HG03103 (cell line): ENCODE measurements around the gene PROS1.

Experiments
- ATAC-seq: cut with Tn5 transposase; IDR thresholded peaks from one replicate; pipeline ENCODE4 v1.9.1; 2021; ENCODE audit warnings: low read depth; ENCODE audit not compliant: unreplicated experiment

Gene PROS1

GRCh38 chr3:93973131-93974126 lies at the start of gene PROS1:
PROS1 (minus strand) TSS chr3:93973896; CDS start chr3:93973749, 147 bp downstream.
- peak; percentile 88 for ATAC-seq

- no peak for ATAC-seq
Observed at GRCh38 chr3:94020293-94020692, 46.6 kb upstream of the PROS1 start.

GRCh38 chr3:94019659-94020058 lies 46.0 kb upstream of the PROS1 start:
- ATAC-seq = no peak

DNA sequence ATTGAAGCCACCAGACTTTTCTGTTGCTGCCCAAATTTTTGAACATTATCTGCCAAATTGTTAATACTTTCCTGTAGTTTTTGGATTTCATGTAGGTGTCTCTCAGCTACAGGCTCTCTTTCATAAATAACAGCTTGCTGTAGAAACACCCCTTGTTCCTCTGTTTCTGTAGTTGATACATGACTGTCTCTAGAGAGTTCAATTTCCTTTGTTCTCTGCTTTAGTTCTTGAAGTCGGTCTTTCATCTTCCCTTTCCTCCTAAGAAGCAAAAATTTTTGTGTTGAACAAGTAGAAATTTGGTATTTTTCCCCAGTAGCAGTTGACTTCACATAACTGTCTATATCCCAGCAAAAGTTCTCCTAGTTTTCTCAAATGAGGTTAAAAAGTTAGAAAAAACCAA lies 41.3 kb upstream of the PROS1 start:
- ATAC-seq = no peak

GRCh38 chr3:94012185-94012584 lies 38.5 kb upstream of the PROS1 start:
- ATAC-seq = no peak

GRCh38 chr3:94011233-94011711 lies 37.6 kb upstream of the PROS1 start:
- ATAC-seq = no peak

GRCh38 chr3:94009608-94010007 lies 35.9 kb upstream of the PROS1 start:
- ATAC-seq = no peak

GRCh38 chr3:94008253-94008652 lies 34.6 kb upstream of the PROS1 start:
- ATAC-seq = no peak

DNA sequence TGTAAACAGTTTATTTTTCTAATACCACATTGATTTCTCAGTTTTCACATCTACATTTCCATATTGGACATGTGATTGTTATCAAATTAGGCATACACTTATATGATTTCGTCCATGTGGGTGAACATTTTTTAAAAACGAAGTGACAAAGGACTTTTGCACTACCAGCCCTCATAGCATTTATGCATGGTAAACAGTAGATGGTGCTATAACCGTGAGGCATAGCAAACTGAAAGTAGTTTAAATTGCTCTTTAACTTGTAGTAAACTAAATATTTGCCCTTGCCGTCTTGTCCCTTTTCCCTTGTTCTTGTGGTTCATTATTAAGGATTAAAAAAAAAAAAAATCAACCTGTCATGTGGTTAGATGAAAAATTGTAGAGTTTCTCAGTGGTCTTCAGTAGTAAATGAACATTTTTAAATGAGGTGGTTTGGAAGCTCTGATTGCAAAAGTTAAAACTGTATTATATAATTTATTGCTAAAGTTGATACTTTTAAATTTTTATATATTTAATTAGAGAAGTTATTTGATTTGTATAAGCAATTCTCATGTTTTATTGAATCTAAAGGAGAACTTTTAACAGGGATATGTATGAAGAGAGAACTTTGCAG lies 30.7 kb upstream of the PROS1 start:
- peak; percentile 85 for ATAC-seq

- ATAC-seq = no peak
Observed at GRCh38 chr3:94001827-94002495, 28.3 kb upstream of the PROS1 start.

GRCh38 chr3:94001191-94001590 lies 27.5 kb upstream of the PROS1 start:
- ATAC-seq = no peak

DNA sequence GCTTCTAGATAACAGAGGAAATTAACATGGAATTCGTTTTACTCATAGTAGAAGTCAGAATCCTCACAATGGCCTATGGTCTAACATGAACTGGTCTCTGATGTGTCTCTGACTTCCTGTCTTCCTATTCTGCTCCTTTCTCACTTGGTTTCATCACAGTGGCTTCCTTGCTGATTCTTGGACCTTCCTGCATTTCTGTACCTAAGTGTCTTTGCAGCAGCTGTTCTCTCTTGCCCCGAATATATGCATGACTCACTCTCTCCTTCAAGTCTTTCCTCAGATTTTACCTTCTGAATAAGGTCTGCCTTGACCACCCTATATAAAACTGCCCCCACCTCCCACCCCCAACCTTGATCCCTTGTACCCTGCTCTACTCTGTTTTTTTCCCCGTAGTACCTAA lies 20.4 kb upstream of the PROS1 start:
- ATAC-seq = no peak

- ATAC-seq = no peak
Observed at GRCh38 chr3:93992207-93992606, 18.5 kb upstream of the PROS1 start.

DNA sequence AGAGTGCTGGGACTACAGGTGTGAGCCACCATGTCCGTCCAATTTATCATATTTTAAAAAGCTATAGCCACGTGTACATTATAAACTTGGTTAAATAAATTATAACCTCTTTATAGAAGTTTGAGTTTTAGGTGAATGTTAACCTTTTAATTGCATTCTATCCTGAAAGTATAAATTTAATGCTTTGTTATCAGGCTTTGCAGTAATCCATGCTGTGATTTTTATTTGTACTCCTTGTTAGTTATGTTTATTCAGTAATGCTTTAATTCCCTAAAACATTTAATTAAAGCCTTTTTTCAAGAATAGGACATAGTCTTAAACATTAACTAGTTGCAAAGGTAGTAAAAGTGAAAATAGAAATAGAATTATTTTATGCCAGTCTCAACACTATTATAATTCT lies 17.9 kb upstream of the PROS1 start:
- no peak for ATAC-seq

GRCh38 chr3:93989241-93989640 lies 15.5 kb upstream of the PROS1 start:
- ATAC-seq = no peak

GRCh38 chr3:93988764-93989163 lies 15.1 kb upstream of the PROS1 start:
- no peak for ATAC-seq

GRCh38 chr3:93988283-93988682 lies 14.6 kb upstream of the PROS1 start:
- no peak for ATAC-seq

GRCh38 chr3:93984618-93985017 lies 10.9 kb upstream of the PROS1 start:
- ATAC-seq = no peak

DNA sequence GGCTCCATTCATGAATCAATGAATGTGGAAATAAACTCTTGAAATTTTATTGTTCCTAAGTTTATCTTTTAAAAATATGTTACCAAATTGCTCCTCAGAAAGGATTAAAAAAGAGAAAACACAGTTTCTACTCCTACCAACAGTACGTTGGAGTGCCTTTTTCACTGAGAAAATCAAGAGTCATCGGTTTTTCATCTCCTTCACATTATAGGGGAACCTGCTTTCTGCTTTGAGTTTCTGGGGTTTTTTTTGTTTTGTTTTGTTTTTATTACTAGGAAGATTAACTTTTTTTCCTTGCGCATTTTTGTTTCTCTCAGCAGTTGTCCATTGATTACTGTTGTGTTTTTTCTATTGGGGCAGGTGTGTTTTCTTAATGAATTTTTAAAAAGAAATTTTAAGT lies 9.7 kb upstream of the PROS1 start:
- ATAC-seq = no peak

- no peak for ATAC-seq
Observed at GRCh38 chr3:93981649-93982048, 8.0 kb upstream of the PROS1 start.
